Thyroid gland (tissue), 4 donors: Measurements from ENCODE around the gene GATAD2A.

Experiments used
- POLR2A ChIP-seq, 2 donors: fragments of 450-650 bp; IDR thresholded peaks; one replicate each; pipeline ENCODE4 v1.6.1; 2017; ENCODE audit warnings: antibody characterized with exemption in 2 of 2, mild to moderate bottlenecking in 2 of 2, moderate library complexity in 1 of 2
- TF ChIP-seq, protein P1 (sequence below), 6 experiments: fragments of 200-600 bp in 3 of 6; fragments of 450-650 bp in 3 of 6; sonication (generic) in 3 of 6; IDR thresholded peaks; one replicate each; pipeline ENCODE4 v1.5.1; 2016 to 2019; ENCODE audit warnings: antibody characterized with exemption in 6 of 6, mild to moderate bottlenecking in 2 of 6, inconsistent platforms in 1 of 6, moderate library complexity in 1 of 6

DNA sequence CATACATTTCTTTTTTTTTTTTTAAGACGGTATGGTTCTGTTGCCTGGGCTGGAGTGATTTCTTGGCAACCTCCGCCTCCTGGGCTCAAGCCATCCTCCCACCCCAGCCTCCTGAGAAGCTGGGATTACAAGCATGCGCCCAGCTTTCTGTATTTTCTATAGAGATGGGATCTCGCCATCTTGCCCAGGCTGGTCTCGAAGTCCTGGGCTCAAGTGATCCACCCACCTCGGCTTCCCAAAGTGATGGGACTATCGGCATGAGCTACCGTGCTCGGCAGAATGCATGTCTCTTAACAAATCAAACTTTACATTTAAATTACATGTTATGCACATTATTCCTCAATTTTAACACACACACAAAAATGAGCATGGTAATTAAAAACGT lies 111.8 kb downstream of the GATAD2A start:
- TF ChIP-seq, protein P1, sequence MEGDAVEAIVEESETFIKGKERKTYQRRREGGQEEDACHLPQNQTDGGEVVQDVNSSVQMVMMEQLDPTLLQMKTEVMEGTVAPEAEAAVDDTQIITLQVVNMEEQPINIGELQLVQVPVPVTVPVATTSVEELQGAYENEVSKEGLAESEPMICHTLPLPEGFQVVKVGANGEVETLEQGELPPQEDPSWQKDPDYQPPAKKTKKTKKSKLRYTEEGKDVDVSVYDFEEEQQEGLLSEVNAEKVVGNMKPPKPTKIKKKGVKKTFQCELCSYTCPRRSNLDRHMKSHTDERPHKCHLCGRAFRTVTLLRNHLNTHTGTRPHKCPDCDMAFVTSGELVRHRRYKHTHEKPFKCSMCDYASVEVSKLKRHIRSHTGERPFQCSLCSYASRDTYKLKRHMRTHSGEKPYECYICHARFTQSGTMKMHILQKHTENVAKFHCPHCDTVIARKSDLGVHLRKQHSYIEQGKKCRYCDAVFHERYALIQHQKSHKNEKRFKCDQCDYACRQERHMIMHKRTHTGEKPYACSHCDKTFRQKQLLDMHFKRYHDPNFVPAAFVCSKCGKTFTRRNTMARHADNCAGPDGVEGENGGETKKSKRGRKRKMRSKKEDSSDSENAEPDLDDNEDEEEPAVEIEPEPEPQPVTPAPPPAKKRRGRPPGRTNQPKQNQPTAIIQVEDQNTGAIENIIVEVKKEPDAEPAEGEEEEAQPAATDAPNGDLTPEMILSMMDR (IDR thresholded peaks at IDR 0.05) = no peak
- no peak for TF ChIP-seq POLR2A (IDR thresholded peaks at IDR 0.05)
